HG03175 (cell line): ENCODE measurements around the gene RHOG.

Experiments used
- ATAC-seq: cut with Tn5 transposase; IDR thresholded peaks from one replicate; pipeline ENCODE4 v1.9.1; 2021; ENCODE audit warnings: mild to moderate bottlenecking, moderate library complexity; ENCODE audit not compliant: unreplicated experiment

The RHOG gene

GRCh38 chr11:3860375-3860774 is 19.6 kb upstream of the RHOG start:
- ATAC-seq, result no peak

DNA sequence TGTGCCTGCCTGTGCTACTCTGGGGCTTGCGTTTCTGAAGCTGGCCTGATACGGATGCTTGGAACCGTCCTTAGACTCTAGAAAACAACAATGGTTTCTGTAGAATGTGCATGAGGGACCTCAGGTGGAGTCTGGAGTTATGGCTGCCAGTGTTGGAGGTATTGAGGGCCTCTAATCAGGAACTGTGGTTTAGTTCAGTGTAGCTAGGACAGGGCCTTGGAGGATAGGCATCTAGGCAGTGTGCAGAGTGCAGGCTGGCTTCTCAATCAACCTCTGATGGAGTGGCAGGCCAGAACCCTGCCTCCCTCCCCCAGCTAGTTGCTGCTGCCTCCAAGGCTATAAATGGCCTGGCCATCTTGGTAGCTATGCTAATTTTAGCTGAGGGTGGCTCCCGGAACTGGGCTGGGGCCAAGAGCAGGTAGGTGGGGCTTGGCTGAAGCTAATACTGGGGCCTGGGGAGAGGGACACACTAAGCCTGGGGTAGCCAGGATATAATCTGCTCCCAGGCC is 18.7 kb upstream of the RHOG start:
- ATAC-seq, result peak; percentile 32

DNA sequence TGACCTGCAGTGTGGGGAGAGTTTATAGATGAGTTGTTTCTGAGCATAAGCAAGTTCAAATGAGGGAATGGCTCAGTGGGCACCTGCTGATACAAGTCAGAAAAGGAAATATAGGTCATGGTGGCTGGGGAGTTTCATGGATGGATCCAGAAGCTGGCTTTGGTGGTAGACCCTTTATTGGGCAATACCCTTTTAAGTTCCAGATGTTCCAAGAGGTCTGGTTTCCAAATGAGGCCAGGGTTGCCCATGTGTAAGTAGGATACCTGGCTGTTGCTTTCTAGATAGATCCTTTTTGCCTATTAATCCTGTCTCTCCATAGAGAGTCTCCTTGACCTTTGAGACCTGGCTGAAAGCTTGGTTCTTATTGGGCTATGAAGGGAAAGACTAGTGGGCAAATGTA is 16.9 kb upstream of the RHOG start:
- no peak for ATAC-seq

GRCh38 chr11:3856856-3857553 is 16.2 kb upstream of the RHOG start:
- no peak for ATAC-seq

DNA sequence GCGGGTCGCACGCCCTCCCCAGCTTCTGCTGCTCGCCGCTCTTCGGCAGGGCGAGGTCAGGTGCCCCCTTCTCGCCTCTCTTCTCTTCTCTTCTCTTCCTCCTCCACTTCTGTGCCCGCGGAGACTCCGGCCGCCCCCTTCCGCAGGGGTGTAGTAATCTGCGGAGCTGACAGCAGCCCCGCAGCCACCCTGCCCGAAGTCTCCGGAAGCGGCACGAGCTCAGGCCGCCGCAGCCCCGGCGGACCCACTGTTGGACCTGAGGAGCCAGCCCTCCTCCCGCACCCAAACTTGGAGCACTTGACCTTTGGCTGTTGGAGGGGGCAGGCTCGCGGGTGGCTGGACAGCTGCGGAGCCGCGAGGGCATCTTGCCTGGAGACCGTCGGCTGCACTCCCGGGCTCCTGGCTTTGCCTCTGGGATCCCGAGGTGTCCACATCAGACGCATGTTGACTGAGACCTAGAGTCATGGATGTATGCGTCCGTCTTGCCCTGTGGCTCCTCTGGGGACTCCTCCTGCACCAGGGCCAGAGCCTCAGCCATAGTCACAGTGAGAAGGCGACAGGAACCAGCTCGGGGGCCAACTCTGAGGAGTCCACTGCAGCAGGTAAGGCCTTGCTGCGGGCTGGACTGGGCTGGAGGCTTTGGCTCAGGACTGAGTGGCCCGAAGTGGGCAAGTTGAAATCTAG is 15.2 kb upstream of the RHOG start:
- peak; percentile 26 for ATAC-seq

GRCh38 chr11:3854977-3855807 is 14.4 kb upstream of the RHOG start, which contains the start of gene STIM1:
TSS of gene STIM1 (plus strand) at chr11:3855664. CDS start at chr11:3856271, 607 bp downstream.
- ATAC-seq, result peak; percentile 59

DNA sequence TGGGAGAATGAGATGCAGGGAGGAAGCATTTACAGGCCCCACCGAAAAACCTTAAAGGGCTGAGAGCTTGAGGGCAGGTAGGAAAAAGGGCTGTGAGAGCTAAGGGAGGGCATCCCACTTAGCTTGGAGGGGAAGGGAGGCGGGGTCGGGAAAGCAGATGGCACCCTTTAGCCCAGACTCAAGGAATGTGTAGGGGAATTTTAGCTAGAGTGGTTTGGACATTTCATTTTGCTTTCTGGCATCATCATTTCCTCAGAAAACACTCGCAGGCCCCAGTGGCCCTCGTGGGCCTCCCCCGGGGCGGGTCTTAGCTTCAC is 13.9 kb upstream of the RHOG start:
- no peak for ATAC-seq

- peak; percentile 46 for ATAC-seq
Measured at GRCh38 chr11:3853899-3854659, 13.3 kb upstream of the RHOG start.

DNA sequence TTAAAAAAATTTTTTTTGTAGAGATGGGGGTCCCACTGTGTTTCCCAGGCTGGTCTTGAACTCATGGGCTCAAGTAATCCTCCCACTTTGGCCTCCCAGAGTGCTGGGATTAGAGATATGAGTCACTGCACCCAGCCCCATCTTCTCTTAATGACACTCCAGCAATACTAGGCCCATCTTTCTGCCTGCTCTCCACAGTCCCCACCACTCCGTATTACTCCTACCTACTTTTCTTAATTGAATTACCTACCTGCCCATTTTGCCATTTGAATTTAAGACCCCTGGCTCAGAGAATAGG is 12.7 kb upstream of the RHOG start:
- ATAC-seq, result no peak

- ATAC-seq, result no peak
Measured at GRCh38 chr11:3849297-3849874, 8.6 kb upstream of the RHOG start.

DNA sequence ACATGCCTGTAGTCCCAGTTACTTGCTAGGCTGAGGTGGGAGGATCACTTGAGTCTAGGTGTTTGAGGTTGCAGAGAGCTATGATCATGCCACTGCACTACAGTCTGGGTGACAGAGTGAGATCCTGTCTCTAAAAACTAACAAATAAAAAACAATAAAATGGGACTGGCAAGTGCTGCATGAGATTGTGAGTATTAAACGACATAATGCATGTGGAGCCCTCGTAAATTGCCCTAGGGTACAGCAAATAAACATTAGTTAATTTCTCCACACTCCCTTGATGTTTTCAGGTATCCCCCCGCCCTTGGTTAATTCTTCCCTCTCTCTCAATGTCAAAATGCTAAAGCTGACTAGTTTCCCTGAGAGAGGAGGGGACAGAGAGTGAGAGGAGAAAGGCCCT is 4.9 kb upstream of the RHOG start:
- ATAC-seq, result no peak

- ATAC-seq, result no peak
Measured at GRCh38 chr11:3845246-3845645, 4.5 kb upstream of the RHOG start.

DNA sequence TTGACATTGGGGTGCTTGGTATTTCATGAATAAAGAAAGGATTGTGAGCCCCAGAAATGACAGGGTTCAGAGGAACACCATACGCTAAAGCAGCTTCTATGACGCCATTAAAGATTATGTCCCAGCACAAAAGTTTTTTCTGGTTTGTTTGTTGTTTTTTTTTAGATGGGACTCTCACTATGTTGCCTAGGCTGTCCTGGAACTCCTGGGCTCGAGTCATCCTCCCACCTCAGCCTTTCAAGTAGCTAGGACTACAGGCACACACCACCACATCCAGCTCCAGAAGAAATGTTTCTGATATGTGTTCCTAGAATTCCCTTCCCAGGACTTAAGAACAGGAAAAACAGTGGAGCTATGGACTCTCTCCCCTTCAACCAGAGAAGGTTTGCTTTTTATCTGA is 2.6 kb upstream of the RHOG start:
- no peak for ATAC-seq

- ATAC-seq, result peak; percentile 56
Measured at GRCh38 chr11:3841426-3842350, 929 bp upstream of the RHOG start.

DNA sequence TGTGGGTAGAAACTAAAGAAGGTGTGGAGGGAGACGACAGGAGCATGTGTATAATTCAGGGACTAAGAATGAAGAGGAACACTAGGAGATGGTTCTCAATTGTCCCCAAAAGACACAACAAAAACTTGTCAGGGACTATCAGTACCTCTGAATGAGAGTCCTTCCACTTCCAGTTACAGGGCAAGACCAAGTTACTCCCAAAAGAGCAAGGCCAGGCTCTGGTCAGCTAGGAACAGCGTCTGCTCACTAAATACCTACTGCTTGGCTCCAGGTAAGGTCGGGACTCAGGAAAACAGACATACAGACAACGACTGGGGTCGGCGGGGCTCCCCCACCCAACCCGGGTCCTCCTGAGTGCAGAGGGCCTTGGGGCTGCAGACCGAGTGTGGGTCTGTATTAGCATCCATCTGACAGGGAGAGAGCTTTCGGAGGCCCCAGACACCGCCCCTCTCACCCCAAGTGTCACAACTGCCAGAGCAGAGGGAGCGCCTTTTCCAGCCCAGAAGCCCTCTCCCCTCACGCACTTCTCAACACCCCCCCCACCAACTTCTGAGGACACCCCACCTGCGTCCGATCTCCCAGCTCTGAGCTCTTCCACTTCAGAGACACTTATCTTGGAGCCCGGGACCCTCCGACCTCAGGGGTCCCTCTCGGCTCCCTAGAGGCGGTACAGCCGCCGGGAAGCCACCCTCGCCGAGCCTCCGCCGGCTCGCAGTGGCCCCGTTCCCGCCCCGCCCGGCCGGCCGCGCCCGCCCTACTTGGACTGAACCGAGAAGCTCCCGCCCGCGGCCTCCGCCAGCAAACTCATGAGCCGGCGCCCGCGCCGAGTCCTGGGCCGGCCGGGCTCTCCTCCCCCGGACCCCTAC is 522 bp downstream of the RHOG start:
- peak; percentile 7 for ATAC-seq

DNA sequence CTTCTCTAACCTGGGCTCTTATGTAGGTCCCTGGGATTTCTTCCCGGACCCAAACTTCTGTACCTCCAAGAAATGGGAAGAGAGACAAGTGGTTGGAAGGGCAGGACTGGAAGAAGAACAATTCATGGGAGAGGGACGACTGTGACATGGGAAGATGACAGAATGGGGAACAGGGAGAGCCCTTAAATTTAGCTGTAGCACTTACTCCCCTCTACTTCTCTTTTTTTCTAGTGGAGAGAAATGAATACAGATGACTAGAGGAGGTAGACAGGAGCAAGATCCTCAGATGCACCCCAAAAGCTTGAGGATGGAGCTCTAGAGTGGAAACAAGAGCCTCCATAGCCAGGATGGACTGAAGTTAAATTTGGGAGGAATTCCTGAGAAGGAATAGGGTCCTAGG is 2.3 kb downstream of the RHOG start:
- no peak for ATAC-seq

GRCh38 chr11:3837793-3838192 is 3.0 kb downstream of the RHOG start:
- ATAC-seq, result no peak

GRCh38 chr11:3836903-3837302 is 3.9 kb downstream of the RHOG start:
- ATAC-seq, result no peak

DNA sequence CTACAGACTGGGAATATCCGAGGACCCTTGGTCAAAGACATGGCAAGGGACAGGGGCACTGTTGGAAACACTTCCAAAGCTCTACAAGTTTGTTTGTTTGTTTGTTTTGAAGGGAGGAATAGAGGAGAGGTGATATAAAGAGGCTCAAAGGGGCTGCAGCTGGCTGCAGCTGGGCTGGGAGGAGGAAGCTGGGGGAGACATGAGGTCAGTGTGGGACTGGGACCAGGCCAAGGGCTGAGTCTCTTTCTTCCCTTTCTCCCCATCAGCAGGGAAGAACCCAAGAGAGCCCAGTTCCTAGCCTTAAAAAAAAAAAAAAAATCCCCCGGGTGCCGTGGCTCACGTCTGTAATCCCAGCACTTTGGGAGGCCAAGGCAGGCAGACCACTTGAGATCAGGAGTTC is 5.0 kb downstream of the RHOG start:
- ATAC-seq, result no peak
